Ovary (tissue), 3 donors: ENCODE measurements around the gene KCTD16.

Source experiments
- CTCF ChIP-seq, 3 donors: fragments of 450-650 bp in 2 of 3; fragments of 200-600 bp in 1 of 3; IDR thresholded peaks; one replicate each; pipeline versions ENCODE4 v1.5.1 to v1.8.0; 2016 to 2022; ENCODE audit warnings: antibody characterized with exemption in 3 of 3, mild to moderate bottlenecking in 1 of 3
- EP300 ChIP-seq: sonication (generic); formaldehyde crosslinking; IDR thresholded peaks from one replicate; pipeline ENCODE4 v1.6.1; 2017; ENCODE audit warnings: antibody characterized with exemption
- donor health status: DM: no; HTN: no; CAD: no.

- no peak for TF ChIP-seq CTCF (IDR thresholded peaks at IDR 0.05)
- no peak for TF ChIP-seq EP300
Observed at GRCh38 chr5:144194144-144194543, 23.5 kb downstream of the KCTD16 start.
